ENCODE data around the gene GGPS1.

The GGPS1 gene

GRCh38 chr1:235295902-235296350 is 32.4 kb upstream of the GGPS1 start:
- no peak for DNase-seq (ENCODE audit: low read depth)
- no peak overlapping the region for H3K4me3 ChIP-seq (ENCODE audit: low read depth, low read length)
- no peak for TF ChIP-seq CTCF (IDR thresholded peaks at IDR 0.05; ENCODE audit: low read depth, low read length, missing control alignments)

- DNase-seq (ENCODE audit: low read depth) = no peak
- no peak overlapping the region for H3K4me3 ChIP-seq (ENCODE audit: low read depth, low read length)
- no peak for TF ChIP-seq CTCF (IDR thresholded peaks at IDR 0.05; ENCODE audit: low read depth, low read length, missing control alignments)
Measured at GRCh38 chr1:235296729-235297128, 31.6 kb upstream of the GGPS1 start.

GRCh38 chr1:235297579-235297978 is 30.8 kb upstream of the GGPS1 start:
- no peak for DNase-seq (ENCODE audit: low read depth)
- no peak overlapping the region for H3K4me3 ChIP-seq (ENCODE audit: low read depth, low read length)
- no peak for TF ChIP-seq CTCF (IDR thresholded peaks at IDR 0.05; ENCODE audit: low read depth, low read length, missing control alignments)

GRCh38 chr1:235298758-235299157 is 29.6 kb upstream of the GGPS1 start:
- no peak overlapping the region for H3K4me3 ChIP-seq (ENCODE audit: low read depth, low read length)
- no peak for TF ChIP-seq CTCF (IDR thresholded peaks at IDR 0.05; ENCODE audit: low read depth, low read length, missing control alignments)
- no peak for DNase-seq (ENCODE audit: low read depth)

- TF ChIP-seq CTCF (IDR thresholded peaks at IDR 0.05; ENCODE audit: low read depth, low read length, missing control alignments) = no peak
- no peak for DNase-seq (ENCODE audit: low read depth)
- no peak overlapping the region for H3K4me3 ChIP-seq (ENCODE audit: low read depth, low read length)
Measured at GRCh38 chr1:235299169-235299858, 29.1 kb upstream of the GGPS1 start.

- no peak for DNase-seq (ENCODE audit: low read depth)
- no peak overlapping the region for H3K4me3 ChIP-seq (ENCODE audit: low read depth, low read length)
- TF ChIP-seq CTCF (IDR thresholded peaks at IDR 0.05; ENCODE audit: low read depth, low read length, missing control alignments) = no peak
Measured at GRCh38 chr1:235302143-235302542, 26.2 kb upstream of the GGPS1 start.
